GM21515 (cell line): ENCODE results near the gene RHO.

ENCODE experiments used
- ATAC-seq: cut with Tn5 transposase; IDR thresholded peaks from one replicate; pipeline ENCODE4 v1.9.1; 2021; ENCODE audit not compliant: unreplicated experiment

The RHO gene

DNA sequence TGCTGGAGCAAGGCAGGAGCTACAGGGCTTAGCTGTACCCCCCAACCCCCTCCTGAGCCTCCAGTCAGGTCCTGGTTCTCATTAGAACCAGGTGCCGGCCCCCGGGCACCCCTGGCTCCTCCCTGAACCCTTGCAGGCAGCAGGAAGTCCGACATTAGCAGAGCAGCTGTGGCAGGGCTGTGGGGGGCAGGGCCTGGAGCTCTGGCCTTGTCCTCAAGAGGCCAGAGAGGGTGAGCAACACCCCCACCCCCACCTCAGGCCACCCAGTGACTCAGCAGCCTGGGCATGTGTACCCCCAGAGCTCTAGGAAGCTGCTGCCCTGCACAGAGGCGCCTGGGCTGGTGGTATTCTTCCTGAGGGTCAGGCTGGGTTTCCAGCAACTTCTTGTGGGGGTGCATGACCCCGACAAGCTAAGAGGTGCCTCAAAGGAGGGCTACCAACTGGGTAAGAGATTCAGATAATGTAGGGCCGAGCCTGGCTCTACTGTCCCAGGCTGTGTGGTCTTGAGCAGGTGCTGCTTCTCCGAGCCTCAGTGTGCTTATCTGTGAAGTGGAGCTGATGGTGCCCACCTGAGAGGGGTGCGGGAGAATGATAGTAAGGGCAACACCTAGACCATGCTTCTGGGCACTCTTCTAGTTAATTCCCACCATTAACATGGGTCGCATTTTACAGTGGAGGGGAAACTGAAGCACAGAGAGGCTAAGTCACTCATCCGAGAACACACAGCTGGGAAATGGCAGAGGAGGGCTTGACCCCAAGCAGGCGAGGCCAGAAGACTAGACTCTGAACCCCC is 30.5 kb downstream of the RHO start:
- ATAC-seq, result no peak

DNA sequence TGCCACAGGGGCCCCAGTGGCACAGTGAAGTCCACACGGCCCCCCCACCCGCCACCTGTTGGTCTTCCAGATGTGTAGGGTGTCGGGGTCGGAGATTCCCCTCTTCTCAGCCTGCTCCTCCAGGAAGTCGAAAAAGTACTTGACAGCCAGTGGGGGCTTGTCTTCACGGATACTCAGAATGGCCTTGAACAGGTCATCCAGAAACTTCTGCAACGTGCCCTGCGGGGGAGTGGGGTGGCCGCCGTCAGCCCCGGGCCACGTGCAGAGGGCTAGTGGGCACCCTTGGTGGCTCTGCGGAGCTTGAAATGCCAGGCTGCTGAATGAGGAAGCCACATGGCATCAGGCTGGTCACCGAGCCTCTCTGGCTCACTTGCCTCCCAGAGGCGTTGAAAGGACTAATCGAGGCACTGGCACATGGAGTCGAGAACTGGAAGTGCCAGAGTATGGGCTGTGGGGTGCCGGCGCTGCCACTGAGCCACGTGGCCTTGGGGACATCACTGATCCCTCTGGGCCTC is 31.2 kb downstream of the RHO start:
- no peak for ATAC-seq

- no peak for ATAC-seq
Observed at GRCh38 chr3:129560269-129560787, 31.9 kb downstream of the RHO start.

DNA sequence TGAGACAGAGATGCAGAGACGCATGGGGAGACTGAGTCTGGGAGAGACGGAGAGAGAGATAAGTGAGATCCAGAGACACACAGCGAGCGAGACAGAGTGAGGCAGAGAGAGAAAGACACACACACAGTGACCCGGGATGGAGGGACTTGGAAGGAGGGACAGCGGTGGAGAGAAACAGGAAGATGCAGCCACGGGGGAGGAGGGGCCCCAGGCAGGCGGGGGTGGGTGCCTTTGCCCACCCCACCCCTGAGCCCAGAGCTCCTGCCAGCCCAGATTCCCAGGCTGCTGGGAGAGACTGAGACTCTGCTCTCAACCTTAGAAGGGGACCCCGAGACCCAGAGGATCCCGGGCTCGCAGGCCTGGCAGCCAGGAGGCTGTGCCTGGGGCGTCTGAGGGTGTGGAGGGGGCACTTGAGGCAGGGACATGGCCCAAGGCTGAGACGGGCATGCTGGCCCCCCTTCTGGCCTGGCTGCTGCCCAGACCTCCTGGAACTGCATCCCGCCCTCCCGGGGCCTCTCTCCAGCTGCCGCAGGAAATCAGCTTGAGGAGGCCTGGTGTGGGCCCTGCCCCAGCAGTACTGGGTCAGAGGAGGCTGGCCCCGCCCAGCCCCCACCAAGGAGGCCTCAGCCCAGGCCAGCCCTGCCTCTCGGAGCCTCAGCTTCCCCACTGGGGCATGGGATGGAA is 32.6 kb downstream of the RHO start:
- ATAC-seq, result no peak

DNA sequence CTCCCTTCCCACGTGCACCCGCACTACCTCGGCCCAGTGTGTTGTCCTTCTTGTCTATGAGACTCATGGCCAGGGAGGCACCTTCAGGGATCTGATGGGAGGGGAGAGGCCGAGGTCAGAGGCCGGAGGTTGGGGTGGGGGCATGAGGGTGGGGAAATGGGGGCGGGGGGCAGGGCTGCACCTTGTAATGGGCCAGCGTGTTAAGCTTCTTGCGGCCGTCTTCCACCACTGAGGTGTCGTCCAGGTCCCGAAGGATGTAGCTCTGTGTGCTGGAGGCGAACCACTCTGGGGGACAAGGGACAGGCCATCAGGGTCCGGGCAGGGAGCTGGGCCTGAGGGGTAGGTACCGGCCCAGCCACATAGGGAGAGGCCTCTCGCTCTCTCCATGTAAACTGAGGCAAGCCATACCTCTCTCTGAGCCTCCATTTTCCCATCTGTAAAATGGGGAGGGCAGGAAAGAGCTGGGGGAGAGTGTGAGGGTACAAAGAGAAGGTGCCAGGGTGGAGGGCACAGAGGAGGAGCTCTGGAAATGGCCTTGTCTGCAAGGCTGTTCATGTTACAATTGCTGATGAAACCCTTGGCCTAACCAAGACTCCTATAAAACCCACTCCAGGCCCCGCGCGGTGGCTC is 33.3 kb downstream of the RHO start:
- no peak for ATAC-seq

DNA sequence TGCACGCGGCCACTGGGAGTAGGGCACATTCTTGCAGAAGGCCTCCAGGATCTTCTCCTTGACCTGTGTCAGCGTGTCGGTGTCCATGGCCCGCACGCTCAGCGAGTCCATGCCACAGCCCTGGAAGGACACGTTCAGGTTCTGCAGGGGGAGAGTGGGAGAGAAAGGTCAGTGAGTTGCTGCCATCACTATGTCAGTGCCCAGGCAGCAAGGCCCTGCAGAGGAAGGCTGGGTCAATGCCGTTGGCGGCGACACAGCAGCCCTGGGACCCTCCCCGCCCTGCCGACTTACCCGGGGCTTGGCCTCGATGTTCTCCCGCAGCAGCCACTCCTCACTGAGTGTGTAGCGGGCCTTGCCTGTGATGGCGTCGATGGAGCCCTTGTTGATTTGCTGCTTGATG is 34.4 kb downstream of the RHO start:
- ATAC-seq, result no peak

DNA sequence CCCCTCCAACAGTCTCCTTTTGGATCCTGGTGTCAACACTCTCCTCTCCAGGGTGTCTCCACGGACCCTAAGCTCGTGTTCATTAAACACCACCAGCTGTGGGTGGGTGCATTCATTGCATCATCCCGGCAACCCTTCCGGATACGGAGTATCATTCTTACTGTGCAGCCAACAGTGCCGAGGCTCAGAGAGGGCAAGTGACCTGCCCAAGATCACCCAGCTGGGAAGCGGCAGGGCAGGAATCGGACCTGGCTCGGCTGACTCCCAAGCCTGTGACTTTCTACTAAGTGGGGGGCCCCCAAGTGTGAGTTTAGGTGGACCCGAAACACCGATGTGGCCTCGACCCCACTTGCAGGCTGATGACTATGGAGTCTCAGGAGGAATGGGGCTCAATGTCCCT is 34.9 kb downstream of the RHO start:
- ATAC-seq, result no peak

DNA sequence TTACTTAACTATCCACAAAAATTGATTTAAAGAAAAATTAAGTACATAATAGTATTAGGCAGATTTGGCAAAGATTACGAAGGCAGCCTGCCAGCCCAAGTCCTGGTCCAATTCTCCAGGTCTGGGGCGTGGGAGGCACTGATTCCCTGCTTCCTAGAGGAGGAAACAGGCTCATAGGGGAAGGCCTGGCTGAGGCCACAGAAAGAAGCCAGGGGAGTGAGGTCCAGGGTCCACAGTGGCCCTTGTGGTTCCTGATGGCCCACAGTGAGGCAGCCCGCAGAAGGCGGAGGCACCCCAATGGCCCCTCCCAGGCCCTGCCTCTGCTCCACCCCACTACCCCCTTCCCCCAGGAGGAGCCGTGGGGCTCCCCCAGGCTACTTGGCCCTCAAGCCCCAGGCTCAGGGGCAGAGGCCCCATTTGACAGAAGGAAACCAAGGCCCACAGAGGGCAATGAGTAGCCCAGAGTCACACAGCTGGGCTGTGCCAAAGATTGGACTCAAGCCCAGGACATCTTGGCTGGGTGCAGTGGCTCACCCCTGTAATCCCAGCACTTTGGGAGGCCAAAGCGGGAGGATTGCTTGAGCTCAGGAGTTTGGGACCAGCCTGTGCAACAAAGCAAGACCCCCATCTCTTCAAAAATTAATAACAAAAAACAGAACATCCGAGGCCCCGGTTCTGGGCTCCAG is 35.6 kb downstream of the RHO start:
- ATAC-seq, result no peak

DNA sequence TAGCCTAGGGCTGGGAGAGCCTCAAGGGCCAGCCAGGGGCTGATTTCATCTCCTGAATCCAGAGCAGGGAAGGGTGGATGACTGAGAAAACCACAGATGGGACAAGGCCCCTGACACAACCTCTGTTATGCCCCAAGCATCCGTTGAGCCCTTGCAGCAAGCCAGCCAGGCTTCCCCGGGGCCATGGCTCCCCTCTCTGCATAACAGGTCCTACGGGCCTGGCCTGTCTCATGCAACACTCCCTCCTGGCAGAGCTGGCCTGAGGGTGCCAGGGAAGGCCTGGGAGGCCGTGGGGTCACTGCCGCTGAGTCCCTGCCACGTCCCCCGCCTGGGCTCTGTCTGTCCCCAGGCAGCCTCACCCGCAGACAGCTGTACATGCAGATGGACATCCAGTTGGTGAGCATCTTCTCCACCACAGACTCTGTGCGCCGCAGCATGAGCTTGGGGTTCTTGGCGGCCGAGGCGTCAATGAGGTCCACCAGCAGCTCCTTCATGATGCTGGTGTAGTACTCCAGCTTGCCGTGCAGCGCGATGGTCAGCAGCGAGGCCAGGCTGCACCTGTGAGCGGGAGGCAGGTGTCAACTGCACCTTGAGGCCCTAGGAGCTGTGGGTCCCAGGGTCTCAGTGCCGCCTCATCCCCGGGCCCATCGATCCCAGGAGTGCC is 36.7 kb downstream of the RHO start:
- ATAC-seq, result no peak

DNA sequence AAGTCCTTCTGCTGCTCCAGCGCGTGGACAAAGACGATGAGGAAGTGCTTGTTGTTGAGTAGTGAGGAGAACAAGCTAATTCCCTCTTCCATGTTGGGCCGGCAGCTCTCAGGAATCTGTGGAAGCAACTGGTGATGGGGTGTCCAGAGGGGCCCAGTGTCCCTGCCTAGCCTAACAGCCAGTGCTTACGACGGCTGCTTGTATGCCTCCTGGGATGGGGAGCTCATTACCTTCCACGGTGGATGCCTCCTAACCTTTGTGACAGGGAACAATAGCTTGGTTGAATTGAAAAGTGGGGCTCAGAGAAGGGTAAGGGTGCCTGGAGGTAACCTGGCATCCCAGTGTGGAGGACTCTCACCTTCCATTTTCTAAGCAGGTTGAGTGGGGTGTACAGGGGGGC is 37.5 kb downstream of the RHO start:
- no peak for ATAC-seq

DNA sequence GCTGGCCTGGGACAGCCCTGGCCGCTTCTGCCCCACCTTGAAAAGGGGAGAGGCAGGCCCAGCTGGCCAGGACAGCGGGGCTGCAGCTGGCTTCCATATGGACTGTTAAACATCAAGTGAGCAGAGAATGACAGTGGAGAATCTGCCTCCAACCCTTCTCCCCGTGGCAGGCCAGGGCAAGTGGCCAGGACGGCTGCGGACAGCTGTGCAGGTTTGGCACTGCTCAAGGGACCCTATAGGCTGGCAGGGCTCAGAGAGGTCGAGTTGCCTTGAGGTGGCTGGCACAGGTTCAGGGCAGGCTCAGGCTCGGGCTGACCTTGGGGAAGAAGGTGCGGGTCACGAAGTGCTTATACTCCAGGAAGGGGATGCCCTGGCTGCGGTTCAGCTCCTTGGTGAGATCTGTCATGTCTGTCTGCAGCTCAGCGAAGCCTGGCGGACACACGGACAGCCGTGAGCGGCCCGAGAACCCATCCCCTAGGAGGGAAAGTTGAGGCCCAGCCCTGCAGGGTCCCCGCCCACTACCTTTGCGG is 38.8 kb downstream of the RHO start:
- no peak for ATAC-seq

- no peak for ATAC-seq
Observed at GRCh38 chr3:129567939-129568338, 39.5 kb downstream of the RHO start.

- ATAC-seq, result no peak
Observed at GRCh38 chr3:129569856-129570255, 41.4 kb downstream of the RHO start.

DNA sequence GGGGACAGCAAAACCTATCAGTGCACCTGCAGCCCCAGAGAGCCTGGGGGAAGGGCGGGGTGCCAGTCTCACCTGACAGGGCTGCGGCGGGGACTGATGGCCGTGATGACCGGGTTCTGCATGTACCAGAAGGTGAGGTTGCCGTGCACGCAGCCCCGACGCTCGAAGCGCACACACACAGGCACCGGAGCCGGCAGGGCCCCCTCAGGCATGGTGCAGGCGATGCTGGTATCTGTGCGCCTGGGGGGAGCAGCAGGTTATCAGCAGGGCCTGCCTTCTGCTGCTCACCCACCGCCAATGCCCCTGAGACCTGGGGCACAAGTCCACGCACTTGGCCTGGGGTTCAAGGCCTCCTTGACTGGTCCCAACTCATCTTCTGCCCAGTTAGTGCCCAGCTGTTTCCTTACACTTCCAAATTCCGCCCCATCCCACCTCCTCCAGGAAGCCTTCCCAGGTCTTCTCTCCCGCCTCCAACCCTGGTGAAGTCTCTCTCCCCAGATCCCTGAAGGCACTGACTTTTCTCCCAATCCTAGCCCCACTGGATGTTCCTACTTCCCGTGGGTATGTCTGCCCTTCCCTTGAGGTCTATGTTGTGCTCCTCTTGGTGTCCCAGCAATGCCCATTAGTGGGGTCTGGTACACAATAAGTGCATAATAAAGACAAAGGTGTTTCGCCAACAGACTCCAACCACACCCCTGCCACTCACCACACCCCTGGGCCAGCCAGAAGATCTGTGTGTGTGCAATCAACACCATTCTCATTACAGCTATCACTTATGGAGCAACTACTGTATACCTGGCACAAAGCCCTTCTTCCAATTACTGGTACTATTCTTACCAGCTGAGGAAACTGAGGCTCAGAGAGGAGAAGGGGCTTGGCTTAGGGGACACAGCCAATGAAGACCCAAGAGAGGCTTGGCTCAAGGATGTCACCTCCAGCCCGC is 43.4 kb downstream of the RHO start:
- ATAC-seq, result no peak

DNA sequence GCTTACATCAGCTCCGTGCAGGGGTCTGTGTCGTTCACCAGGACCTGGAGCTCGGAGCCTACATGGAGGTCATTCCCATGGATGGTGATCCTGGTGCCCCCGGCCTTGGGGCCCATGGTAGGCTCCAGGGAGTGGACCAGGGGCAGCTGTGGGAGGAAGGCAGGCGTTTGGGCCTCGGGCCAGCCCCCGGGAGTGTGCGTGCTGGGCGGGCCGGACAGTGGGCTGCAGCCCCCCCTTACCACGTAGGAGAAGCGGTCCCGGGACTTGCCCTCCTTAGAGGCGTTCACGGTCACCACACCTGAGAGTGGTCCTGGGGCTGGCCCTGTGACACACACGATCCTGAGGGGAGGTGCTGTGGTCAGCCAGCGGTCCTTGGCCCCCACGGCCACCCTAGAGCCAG is 44.2 kb downstream of the RHO start:
- no peak for ATAC-seq

DNA sequence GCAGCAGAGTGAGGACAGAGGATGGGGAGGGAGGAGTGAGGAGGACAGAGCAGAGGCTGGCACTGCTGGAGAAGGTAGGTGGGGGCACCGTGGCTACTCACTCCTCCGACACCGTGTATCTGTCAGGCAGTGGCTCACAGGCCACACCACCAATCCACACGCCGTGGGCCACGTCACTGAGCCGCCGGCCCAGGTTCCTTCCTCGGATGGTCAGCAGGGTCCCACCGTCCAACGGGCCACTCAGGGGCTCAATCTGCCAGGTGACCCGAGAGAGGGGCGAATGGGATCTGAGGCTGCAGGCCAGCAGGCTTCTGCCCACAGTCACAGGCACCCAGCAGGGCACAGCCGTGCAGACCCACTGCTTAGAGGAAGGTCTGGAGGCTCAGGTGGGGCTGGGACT is 45.1 kb downstream of the RHO start:
- ATAC-seq, result no peak

GRCh38 chr3:129574206-129574605 is 45.8 kb downstream of the RHO start:
- ATAC-seq, result no peak

DNA sequence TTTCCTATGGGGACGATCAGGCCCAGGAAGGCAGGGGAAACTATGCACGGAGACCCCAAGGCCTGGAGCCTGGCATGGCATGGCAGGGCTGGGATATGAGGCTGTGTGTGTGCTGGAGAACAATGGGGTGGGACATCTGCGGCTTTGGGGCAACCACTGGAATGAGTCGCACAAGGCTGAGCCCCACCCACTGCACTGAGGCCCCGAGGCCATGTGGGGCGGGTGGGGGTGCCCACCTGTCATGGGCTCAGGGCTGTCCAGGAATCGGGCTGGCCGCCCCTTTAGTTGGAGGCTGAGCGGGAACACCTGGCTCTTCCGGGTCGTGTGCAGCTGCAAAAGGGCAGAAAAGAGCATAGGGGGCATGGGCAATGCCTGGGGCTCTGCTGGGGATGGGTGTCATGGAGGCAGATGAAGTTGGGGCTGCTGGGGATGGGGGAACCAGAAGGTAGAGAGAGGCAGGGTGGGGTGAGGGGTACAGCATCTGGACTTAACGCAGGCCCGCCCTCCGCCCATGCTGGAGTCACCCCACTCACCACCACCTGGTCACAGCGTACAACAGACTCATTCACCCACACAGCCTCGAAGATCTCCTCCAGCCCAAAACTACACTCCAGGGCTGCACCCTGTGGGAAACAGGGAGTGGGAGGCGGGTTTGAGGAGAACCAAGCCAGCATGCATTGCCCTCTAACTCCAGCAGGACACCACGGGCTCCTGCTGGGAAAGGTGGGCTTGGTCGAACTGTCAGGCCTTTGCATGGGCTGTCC is 47.0 kb downstream of the RHO start:
- ATAC-seq, result no peak

DNA sequence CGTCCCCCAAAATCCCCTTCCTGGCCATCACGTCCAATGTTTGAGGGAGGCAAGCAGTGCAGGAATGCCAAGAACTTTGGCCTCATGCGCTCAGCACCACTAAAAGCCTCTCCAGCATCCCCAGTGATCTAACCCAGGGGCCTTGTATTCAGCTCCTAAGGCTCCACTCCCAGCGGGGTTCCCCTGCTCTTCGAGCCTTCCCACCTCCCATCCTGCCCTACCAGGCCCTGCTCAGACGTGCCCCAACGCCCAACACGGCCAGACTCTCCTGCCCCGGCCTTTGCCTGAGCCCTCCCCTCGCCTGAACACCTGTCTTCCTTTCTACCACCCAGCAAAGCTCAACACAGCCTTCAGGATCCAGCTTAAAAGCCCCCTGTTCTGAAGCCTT is 47.6 kb downstream of the RHO start:
- ATAC-seq, result no peak
